GM13977 (cell line): ENCODE measurements around the gene GSG1L.

Experiments
- DNase-seq: peaks from one replicate; pipeline ENCODE4 v3.0.0; 2012; ENCODE audit warnings: low spot score
- in situ Hi-C: fragments of 300-500 bp; cut with MboI; formaldehyde crosslinking; loops from one replicate; pipeline ENCODE4 v1.12.0; 2022; ENCODE audit warnings: low sequenced_read_pairs, low pct_unique_long_range_greater_than_20kb, mixed read lengths, inconsistent platforms; ENCODE audit not compliant: unreplicated experiment
- TF ChIP-seq, protein P1 (sequence below): IDR thresholded peaks from 2 replicates; pipeline ENCODE4 v1.5.1; 2012; ENCODE audit warnings: mild to moderate bottlenecking, control low read depth; ENCODE audit not compliant: insufficient read depth; ENCODE audit errors: extremely low read depth, missing control alignments

Gene GSG1L

DNA sequence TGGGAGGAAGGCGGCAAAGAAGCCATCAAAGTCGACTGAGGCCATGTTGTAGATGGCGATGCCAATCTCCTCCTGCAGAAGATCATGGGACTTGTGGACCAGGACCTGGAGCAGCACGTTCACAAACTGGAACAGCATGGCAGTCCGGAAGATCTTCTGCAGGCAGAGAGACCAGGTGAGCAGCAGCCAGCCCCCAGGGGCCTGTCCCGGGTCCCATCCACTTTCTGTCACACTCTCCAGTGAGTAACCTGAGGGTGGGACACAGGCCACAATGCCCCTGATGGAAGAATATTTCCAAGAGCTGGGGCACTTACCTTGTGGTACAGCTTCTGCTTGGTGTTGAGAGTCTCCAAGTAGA, 38.0 kb upstream of the GSG1L start:
- DNase-seq = no peak
- TF ChIP-seq, protein P1, sequence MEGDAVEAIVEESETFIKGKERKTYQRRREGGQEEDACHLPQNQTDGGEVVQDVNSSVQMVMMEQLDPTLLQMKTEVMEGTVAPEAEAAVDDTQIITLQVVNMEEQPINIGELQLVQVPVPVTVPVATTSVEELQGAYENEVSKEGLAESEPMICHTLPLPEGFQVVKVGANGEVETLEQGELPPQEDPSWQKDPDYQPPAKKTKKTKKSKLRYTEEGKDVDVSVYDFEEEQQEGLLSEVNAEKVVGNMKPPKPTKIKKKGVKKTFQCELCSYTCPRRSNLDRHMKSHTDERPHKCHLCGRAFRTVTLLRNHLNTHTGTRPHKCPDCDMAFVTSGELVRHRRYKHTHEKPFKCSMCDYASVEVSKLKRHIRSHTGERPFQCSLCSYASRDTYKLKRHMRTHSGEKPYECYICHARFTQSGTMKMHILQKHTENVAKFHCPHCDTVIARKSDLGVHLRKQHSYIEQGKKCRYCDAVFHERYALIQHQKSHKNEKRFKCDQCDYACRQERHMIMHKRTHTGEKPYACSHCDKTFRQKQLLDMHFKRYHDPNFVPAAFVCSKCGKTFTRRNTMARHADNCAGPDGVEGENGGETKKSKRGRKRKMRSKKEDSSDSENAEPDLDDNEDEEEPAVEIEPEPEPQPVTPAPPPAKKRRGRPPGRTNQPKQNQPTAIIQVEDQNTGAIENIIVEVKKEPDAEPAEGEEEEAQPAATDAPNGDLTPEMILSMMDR = no peak
- in situ Hi-C loops = no loop called here

DNA sequence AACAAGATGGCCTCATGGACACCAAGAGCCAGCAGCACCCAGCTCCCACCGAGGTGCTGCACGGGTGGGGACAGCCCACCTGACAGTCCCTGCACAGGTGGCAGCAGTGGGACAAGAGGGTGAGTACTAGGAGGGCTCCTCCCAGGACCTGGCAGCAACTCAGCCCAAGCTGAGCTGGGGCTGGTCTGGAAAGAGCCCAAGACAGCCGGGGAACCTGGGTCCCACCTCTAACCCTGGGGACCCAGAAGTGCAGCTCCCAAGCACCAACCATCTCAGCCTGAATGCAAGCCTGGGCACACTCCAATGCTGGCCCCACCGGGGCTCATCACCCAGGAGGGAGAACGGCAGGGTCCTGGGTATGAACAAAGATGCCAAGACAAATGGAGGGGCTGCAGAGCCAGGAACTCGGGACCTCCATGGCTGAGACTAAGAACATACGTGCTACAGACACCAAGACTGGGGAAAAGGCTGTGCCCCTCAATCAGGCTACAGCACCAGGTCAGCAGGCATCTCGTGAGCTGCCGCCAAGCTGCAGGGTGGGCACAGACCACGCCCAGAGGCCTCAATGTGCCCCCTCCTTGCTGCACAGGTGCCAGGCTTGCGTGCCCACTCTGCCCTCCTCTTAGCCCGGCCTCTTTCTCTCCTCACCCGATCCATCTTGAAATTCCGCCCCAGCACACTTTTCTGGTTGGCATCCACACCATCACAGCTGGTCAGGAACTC, 37.5 kb upstream of the GSG1L start:
- TF ChIP-seq, protein P1 = no peak
- in situ Hi-C loops = no loop called here

DNA sequence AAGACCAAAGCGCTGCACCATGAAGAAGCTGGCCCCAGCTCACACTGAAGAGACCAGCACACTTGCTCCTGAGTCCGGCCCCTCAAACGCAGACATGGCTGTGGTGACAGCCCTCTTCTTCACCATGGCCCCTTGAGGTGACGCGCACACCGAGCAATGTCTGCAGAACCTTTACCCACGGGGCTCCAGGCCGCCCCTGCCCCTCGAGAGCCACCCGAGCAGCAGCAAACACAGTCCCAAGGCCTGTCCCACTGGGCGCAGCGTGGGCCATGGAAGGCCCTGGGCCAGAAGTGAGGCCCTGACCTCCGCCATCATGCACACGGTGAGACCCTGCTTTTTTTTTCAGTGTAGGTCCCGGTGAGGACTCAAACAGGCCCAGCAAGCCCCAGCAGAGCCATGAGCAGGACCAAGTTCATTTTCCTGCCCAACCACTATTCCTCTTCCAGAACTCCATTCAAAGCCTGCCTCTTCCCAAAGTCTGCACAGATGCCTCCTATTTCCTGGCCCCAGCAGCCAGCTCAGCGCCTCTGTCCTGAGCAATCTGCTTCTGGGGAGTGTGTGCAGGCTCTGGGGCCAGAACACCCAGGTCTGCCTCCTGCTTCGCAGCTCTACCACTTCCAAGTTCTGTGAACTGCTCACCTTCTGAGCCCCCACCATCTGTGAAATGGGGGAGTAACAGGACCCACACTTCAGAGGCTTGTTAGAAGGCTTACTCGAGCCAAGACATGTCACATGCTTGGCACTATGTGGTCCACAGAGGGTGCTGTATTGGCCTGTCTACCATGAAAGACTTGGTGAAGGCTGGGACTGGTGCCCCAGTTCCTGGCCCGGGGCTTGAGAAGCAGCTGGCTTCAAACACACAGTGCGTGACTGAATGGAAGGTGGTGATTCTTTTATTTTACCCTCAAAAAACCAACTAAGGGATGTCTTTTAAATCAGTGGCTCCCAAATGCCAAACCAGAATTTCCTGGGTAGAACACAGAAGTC, 35.7 kb upstream of the GSG1L start:
- TF ChIP-seq, protein P1 = no peak
- in situ Hi-C loops = no loop called here
- DNase-seq = no peak

More for the DNA sequence above, 37.5 kb upstream of the GSG1L start:
- DNase-seq = no peak

DNA sequence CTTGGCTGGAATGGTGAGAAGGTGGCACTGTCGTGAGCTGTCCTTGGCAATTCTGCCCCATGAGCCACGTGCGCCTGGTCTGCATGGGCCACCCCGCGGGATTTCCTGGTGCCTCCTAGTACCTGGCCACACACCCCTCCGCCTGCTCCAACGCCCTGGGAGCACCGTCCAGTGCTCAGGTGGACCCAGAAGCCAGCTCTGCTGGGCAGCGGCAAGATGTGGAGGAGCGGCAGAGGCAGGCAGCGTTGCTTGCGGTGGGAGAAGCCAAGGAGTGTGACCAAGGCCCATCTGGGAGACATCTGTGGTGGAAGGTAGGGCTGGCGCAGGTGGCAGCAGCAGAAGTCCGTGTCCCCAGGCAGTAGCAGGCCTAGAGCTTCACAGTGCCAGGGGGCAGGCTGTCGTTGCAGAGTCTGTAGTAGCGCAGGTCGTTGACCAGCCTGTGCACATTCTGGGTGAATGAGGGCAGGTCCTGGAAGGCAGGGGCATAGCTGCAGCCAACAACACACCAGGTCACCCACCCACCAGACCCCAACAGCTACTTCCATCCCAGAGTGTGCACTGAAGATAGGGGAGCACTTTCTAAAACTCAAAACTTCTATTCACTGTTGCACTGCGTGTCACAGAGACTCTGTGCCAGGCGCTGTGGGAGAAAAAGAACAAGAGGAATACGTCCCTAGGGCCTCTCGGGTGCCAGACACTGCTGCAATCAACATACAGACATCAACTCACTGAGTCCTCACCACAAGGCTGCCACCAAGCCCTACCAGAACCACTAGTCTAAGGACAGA, 34.9 kb upstream of the GSG1L start:
- DNase-seq = no peak
- TF ChIP-seq, protein P1 = no peak
- in situ Hi-C loops = no loop called here

DNA sequence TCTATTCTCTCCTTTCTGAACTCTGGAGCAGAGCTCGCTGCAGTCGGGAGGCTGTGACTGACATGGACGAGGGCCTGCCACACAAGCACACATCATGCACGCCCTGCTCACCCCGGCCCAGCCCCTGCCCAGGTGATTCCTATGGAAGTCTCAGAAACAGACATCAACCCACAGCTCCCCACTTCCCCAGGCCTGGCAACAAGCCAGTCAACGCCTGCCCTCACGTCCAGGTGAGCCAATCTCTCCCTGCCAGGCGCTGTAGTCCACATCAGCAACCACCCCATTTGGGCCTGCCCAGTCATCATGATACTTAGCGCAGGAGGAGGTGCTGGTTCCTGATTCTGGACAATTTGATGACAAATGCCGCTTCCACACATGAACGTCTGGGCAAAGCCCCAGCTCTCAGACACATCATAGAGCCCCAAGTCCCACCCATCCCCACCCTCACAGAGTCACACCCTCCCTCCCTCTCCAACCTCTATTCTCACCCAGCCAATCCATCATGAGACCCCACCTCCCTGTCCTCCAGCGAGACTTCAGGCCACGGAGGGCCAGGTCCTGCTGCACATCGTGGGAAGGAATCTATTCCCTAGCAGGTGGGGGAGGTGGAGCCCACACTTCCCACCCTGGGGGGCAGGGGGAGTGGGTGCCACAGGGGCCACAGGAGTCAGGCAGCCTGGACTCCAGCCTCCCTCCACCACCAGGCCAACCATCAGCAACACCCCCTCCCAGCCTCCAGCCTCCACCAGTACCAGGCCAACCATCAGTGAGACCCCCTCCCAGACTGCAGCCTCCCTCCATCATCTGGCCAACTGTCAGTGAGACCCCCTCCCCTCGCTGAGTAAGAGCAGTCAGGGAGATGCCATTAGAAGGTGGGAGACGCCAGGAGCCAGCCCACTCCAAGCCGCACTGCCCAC, 33.7 kb upstream of the GSG1L start:
- no peak for DNase-seq
- in situ Hi-C loops = no loop called here
- TF ChIP-seq, protein P1 = no peak

DNA sequence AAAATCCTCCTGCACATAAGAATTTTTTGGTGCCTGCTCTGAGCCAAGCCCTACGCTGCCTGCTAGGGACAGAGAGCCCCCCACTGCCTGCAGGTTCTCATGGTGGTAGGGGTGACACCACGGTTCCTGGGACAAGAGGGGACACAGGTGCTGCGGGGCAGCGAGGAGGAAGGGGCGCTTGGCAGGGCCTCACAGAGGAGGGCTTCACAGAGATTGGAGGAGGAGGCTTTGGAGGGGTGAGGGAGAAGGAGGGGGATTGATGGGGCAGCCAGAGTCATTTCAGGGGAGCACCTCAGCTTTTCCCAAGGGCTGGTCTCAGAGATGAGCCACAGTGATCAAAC, 29.8 kb upstream of the GSG1L start:
- TF ChIP-seq, protein P1 = no peak

More for the DNA sequence above, 29.8 kb upstream of the GSG1L start:
- no peak for DNase-seq
- in situ Hi-C loops = no loop called here
